ENCODE measurements around the gene ZNF480.
"Not testable (repeated sequence)": the region's sequence is repeated elsewhere in the genome, so short reads cannot be mapped to it uniquely, and the experiment has no call there.

The ZNF480 gene

GRCh38 chr19:52296773-52297600 is at the start of gene ZNF480:
ZNF480 (plus strand) TSS chr19:52297169; CDS start chr19:52300413, 3,244 bp downstream.
- DNase-seq (ENCODE audit: low spot score), result peak; percentile 86

GRCh38 chr19:52248241-52248640 is 48.7 kb upstream of the ZNF480 start:
- DNase-seq (ENCODE audit: low spot score), result peak; percentile 20

GRCh38 chr19:52258426-52258825 is 38.5 kb upstream of the ZNF480 start:
- no peak for DNase-seq (ENCODE audit: low spot score)

- DNase-seq (ENCODE audit: low spot score), result not testable (repeated sequence)
These were observed 31.4 kb upstream of the ZNF480 start for GRCh38 chr19:52265556-52265955.

GRCh38 chr19:52269338-52270261 is 27.4 kb upstream of the ZNF480 start, which contains the start of gene ZNF766:
ZNF766 (plus strand) TSS chr19:52269587; CDS start chr19:52269614, 27 bp downstream.
- peak; percentile 97 for DNase-seq (ENCODE audit: low spot score)

- DNase-seq (ENCODE audit: low spot score), result peak; percentile 19
These were observed 26.6 kb upstream of the ZNF480 start for GRCh38 chr19:52270266-52270885.

GRCh38 chr19:52273301-52273700 is 23.7 kb upstream of the ZNF480 start:
- DNase-seq (ENCODE audit: low spot score), result no peak

- DNase-seq (ENCODE audit: low spot score), result no peak
These were observed 22.8 kb upstream of the ZNF480 start for GRCh38 chr19:52274191-52274590.

GRCh38 chr19:52275988-52276387 is 21.0 kb upstream of the ZNF480 start:
- DNase-seq (ENCODE audit: low spot score), result no peak

- no peak for DNase-seq (ENCODE audit: low spot score)
These were observed 19.5 kb upstream of the ZNF480 start for GRCh38 chr19:52277471-52277870.

- DNase-seq (ENCODE audit: low spot score), result no peak
These were observed 10.7 kb upstream of the ZNF480 start for GRCh38 chr19:52286256-52286655.

- DNase-seq (ENCODE audit: low spot score), result no peak
These were observed 5.2 kb upstream of the ZNF480 start for GRCh38 chr19:52291781-52292180.

- not testable (repeated sequence) for DNase-seq (ENCODE audit: low spot score)
These were observed 4.0 kb upstream of the ZNF480 start for GRCh38 chr19:52292946-52293345.

GRCh38 chr19:52296400-52296772 is 583 bp upstream of the ZNF480 start:
- DNase-seq (ENCODE audit: low spot score), result no peak

- DNase-seq (ENCODE audit: low spot score), result no peak
These were observed 814 bp downstream of the ZNF480 start for GRCh38 chr19:52297601-52298364.

GRCh38 chr19:52307275-52307674 is 10.3 kb downstream of the ZNF480 start:
- no peak for DNase-seq (ENCODE audit: low spot score)

GRCh38 chr19:52322429-52322828 is 25.5 kb downstream of the ZNF480 start:
- DNase-seq (ENCODE audit: low spot score), result no peak

- no peak for DNase-seq (ENCODE audit: low spot score)
These were observed 34.8 kb downstream of the ZNF480 start for GRCh38 chr19:52331757-52332156.

GRCh38 chr19:52335768-52336116 is 38.8 kb downstream of the ZNF480 start:
- no peak for DNase-seq (ENCODE audit: low spot score)

- peak; percentile 87 for DNase-seq (ENCODE audit: low spot score)
These were observed 39.3 kb downstream of the ZNF480 start, which contains the start of gene ZNF610 for GRCh38 chr19:52336117-52336790. ZNF610 (plus strand) TSS chr19:52336243; CDS start chr19:52349173, 12,930 bp downstream.

All from germinal center (tissue), 1 donor.